Measurements from ENCODE around the gene EYS.

The EYS gene

GRCh38 chr6:64259372-64259771 is 1447.7 kb downstream of the EYS start:
- DNase-seq (ENCODE audit: low spot score), result no peak
- no peak for TF ChIP-seq CTCF (IDR thresholded peaks at IDR 0.05)
- no peak overlapping the region for H3K27ac ChIP-seq
- H3K4me3 ChIP-seq, result no peak overlapping the region

GRCh38 chr6:64258752-64259151 is 1448.3 kb downstream of the EYS start:
- no peak for DNase-seq (ENCODE audit: low spot score)
- TF ChIP-seq CTCF (IDR thresholded peaks at IDR 0.05), result no peak
- no peak overlapping the region for H3K4me3 ChIP-seq
- H3K27ac ChIP-seq, result no peak overlapping the region

- Histone ChIP-seq H3K4me3 (no peak overlapping the region), H3K27ac (no peak overlapping the region)
- DNase-seq (ENCODE audit: low spot score), result no peak
- no peak for TF ChIP-seq CTCF (IDR thresholded peaks at IDR 0.05)
Measured at GRCh38 chr6:64258302-64258701, 1448.7 kb downstream of the EYS start.

- Histone ChIP-seq H3K4me3 (no peak overlapping the region), H3K27ac (no peak overlapping the region)
- no peak for TF ChIP-seq CTCF (IDR thresholded peaks at IDR 0.05)
- DNase-seq (ENCODE audit: low spot score), result no peak
Measured at GRCh38 chr6:64257586-64257985, 1449.4 kb downstream of the EYS start.

- Histone ChIP-seq H3K4me3 (no peak overlapping the region), H3K27ac (no peak overlapping the region)
- no peak for DNase-seq (ENCODE audit: low spot score)
- no peak for TF ChIP-seq CTCF (IDR thresholded peaks at IDR 0.05)
Measured at GRCh38 chr6:64256483-64256882, 1450.5 kb downstream of the EYS start.

GRCh38 chr6:64255000-64255399 is 1452.0 kb downstream of the EYS start:
- no peak overlapping the region for H3K4me3 ChIP-seq
- no peak for DNase-seq (ENCODE audit: low spot score)
- no peak overlapping the region for H3K27ac ChIP-seq
- TF ChIP-seq CTCF (IDR thresholded peaks at IDR 0.05), result no peak

- Histone ChIP-seq H3K27ac (no peak overlapping the region), H3K4me3 (no peak overlapping the region)
- DNase-seq (ENCODE audit: low spot score), result no peak
- TF ChIP-seq CTCF (IDR thresholded peaks at IDR 0.05), result no peak
Measured at GRCh38 chr6:64254558-64254957, 1452.5 kb downstream of the EYS start.
